IPS DF 6.9 (cell line): ENCODE results near the gene SYT14.
"Not testable (repeated sequence)": the region's sequence is repeated elsewhere in the genome, so short reads cannot be mapped to it uniquely, and the experiment has no call there.

ENCODE experiments used
- DNase-seq: peaks from one replicate; pipeline ENCODE4 v3.0.0-alpha.2; 2013; ENCODE audit warnings: low read depth, low spot score
- H3K27ac ChIP-seq: one replicate; pipeline ENCODE4 v1.5.1; 2013; ENCODE audit warnings: low read length, control low read depth
- H3K27me3 ChIP-seq: 2 replicates; pipeline ENCODE4 v1.6.1; 2013; ENCODE audit warnings: mild to moderate bottlenecking, low read length; ENCODE audit not compliant: control insufficient read depth, insufficient read depth
- H3K36me3 ChIP-seq: 2 replicates; pipeline ENCODE4 v1.6.1; 2013; ENCODE audit warnings: low read length; ENCODE audit not compliant: control insufficient read depth, insufficient read depth
- H3K4me1 ChIP-seq: 2 replicates; pipeline ENCODE4 v1.6.1; 2013; ENCODE audit warnings: low read length; ENCODE audit not compliant: control insufficient read depth, insufficient read depth
- H3K4me3 ChIP-seq: 2 replicates; pipeline ENCODE4 v1.5.1; 2013; ENCODE audit warnings: mild to moderate bottlenecking, low read length
- H3K9me3 ChIP-seq: 2 replicates; pipeline ENCODE4 v1.6.1; 2013; ENCODE audit warnings: low read length, inconsistent platforms; ENCODE audit not compliant: control insufficient read depth, insufficient read depth
- WGBS: extraction: QIAGEN DNeasy Blood & Tissue Kit; methylation state at CpG from one replicate; pipeline ENCODE4 v1.1.7; 2013; ENCODE audit warnings: mixed read lengths, missing lambda C conversion rate; ENCODE audit not compliant: insufficient read length, insufficient coverage; 5-methylcytosine and 5-hydroxymethylcytosine counted together

Gene SYT14

DNA sequence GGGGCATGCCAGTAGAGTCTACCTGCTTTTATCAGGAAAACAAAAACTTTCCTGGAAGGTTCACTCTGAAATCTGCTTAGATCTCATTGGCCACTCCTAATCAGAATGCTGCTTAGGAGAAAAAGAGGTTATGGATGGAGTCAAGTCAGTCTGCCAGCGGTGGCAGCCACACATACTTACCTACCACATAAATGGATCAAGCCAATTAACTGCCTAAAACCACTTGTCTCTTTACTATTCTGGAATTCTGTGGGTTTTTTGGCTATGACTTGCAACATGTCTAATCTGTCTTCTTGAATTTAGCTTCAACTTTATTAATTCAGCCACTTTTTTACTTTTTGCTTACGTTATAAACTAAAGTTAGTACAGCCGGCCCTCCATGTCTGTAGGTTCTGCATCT, 154.3 kb downstream of the SYT14 start:
- Histone ChIP-seq H3K4me3 (no peak overlapping the region), H3K4me1 (no peaks in the 10 kb centered on the region), H3K27ac (no peak overlapping the region), H3K9me3 (no peaks in the 10 kb centered on the region), H3K27me3 (no peaks in the 10 kb centered on the region), H3K36me3 (no peaks in the 10 kb centered on the region)
- no peak for DNase-seq
- WGBS, result no CpG with 5 or more reads among the region's 3 CpGs

DNA sequence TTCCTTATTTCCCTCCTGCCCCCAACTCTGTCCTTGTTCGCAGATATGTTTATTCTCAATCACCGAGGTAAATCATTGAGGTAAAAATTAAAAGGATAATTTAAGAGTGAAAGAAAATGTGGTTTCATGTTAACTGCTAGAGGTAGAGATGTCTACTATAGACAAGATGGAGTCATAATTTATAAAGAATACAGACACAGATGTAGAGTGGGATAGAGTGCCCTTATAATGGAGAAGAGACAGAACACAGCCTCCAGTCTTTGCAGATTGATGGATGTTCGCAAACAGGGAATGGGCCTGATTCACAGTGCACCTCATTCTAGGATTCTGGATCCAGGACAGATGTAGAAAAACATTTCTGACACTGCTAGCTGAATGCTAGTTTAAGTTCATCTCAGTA, 155.4 kb downstream of the SYT14 start:
- Histone ChIP-seq H3K9me3 (no peaks in the 10 kb centered on the region), H3K27me3 (no peaks in the 10 kb centered on the region), H3K4me1 (no peaks in the 10 kb centered on the region), H3K36me3 (no peaks in the 10 kb centered on the region), H3K4me3 (no peak overlapping the region), H3K27ac (no peak overlapping the region)
- WGBS, result 100% methylated on average over 1 of the region's 3 CpGs
- DNase-seq, result no peak

DNA sequence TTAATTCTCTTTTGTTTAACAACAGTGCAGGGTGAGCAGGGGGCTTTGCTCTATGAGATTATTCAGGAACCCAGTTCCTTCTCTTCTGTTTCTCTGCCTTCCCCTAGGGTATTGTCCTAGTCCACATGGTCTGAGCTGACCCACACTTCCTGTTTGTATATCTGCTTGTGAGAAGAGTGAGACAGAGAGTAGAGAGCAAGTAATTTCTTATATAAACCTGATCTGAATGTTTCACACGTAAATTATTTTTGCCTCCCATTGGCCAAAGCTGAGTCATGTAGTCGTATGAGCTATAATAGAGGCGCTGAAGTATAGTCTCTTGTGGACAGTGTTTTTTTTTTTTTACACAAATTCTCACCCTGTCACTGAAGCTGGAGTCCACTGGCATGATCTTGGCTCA, 160.3 kb downstream of the SYT14 start:
- no CpG with 5 or more reads among the region's 3 CpGs for WGBS
- DNase-seq, result no peak

DNA sequence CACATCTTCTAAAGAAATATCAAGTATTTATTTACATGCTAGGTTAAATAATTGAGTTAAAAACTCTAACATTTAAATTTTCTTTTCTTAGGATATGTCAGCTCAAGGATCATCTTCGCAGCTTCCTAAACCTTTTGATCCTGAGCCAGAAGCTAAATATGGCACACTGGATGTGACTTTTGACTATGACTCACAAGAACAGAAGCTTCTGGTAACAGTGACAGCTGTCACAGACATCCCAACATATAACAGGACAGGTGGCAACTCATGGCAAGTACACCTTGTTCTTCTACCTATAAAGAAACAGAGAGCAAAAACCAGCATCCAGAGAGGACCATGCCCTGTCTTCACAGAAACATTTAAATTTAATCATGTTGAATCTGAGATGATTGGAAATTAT, 161.9 kb downstream of the SYT14 start:
- Histone ChIP-seq H3K4me1 (no peaks in the 10 kb centered on the region), H3K4me3 (no peak overlapping the region), H3K9me3 (no peaks in the 10 kb centered on the region), H3K27ac (no peak overlapping the region), H3K27me3 (no peaks in the 10 kb centered on the region), H3K36me3 (no peaks in the 10 kb centered on the region)
- DNase-seq, result no peak
- WGBS, result no CpG with 5 or more reads among the region's 1 CpG

More for the DNA sequence above, 160.3 kb downstream of the SYT14 start:
- Histone ChIP-seq H3K27me3 (no peaks in the 10 kb centered on the region), H3K4me1 (no peaks in the 10 kb centered on the region), H3K36me3 (no peaks in the 10 kb centered on the region), H3K4me3 (no peak overlapping the region), H3K9me3 (no peaks in the 10 kb centered on the region), H3K27ac (no peak overlapping the region)

DNA sequence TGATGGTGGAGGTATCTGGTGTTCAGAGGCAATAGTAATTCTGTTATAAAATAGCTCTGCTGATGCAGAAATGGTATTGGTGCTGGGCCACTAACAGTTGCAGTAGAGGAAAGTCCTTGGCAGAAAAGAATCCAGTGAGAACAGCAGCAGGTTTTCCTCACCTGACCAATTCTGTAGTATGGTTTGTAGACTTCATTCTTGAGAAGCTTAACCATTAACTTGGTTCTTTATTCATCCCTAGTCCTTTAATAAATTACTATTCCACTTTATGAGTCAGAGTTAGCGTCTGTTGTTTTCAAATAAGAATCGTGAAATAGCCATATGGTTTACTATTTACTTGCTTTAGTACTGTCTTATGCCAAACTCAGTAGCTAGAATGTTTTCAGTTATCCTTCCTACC, 166.1 kb downstream of the SYT14 start:
- Histone ChIP-seq H3K9me3 (no peaks in the 10 kb centered on the region), H3K36me3 (no peaks in the 10 kb centered on the region), H3K4me1 (no peaks in the 10 kb centered on the region), H3K27ac (no peak overlapping the region), H3K4me3 (no peak overlapping the region), H3K27me3 (no peaks in the 10 kb centered on the region)
- DNase-seq, result no peak
- no CpG with 5 or more reads among the region's 2 CpGs for WGBS

DNA sequence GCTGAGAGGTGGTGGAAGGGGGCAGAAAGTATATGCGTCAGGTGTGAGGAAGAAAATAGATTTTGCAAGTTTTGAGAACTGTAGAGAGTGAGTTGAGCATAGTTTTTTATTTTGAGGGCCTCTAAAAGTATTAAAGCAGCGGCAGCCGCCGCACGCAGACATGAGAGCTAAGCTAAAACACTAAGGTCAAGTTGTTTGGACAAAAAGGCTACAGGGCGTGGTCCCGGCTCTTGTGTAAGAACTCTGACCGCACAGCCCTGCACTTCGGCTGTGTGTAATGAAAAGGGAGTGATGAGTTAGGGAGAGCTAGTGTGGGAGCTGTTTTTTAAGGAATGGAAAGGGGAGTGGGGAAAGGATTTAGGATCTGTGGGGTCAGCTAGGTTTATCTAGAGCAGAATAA, 174.9 kb downstream of the SYT14 start:
- WGBS, result no CpG with 5 or more reads among the region's 9 CpGs
- not testable (repeated sequence) for H3K27me3 ChIP-seq

DNA sequence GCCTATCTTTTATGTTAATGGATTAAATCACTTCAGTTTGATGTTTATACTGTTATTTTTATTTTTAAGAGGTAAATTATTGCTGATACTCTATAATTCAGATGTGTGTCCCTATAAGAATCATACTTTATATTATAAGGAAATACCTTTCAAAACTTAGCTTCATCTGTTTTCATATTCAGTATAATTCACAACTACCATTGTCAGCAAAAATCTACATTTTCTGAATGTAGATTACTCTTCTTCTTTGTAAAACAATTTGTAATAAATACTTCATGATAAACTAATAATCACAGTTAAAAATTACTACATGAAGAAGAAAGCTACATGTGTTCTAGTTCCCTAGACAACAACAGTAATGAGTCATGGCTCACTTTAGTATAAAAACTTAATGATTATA, 179.2 kb downstream of the SYT14 start:
- Histone ChIP-seq H3K4me3 (no peak overlapping the region), H3K9me3 (peaks cover 1% of the 10 kb centered on the region; the same call in 1 of the 2 replicates), H3K36me3 (no peaks in the 10 kb centered on the region), H3K4me1 (no peaks in the 10 kb centered on the region), H3K27me3 (no peaks in the 10 kb centered on the region), H3K27ac (no peak overlapping the region)
- DNase-seq, result no peak

More for the DNA sequence above, 174.9 kb downstream of the SYT14 start:
- not testable (repeated sequence) for H3K9me3 ChIP-seq, H3K4me3 ChIP-seq, H3K27ac ChIP-seq, H3K4me1 ChIP-seq, DNase-seq, H3K36me3 ChIP-seq

DNA sequence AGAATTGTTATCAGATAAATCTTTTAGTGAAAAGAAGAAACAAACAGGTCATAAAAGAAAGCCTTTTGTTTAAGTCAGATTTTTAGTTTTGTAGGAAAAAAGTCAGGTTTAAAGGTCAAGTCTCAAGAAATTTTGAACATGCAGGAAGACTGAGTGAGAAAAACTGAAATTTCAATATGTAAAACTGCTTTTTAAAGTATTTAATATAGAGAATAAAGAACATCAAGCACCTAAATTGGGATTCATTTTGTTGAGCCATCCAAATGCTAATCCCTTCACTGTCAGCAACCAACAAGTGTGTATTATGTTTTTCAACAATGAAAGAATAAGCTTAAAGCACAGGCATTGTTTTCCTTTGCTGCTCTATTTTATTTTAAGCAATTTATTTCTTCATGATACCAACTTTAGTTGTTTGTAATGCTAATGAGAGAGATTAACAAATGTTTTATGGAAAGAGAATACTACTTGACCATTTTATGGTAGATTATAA, 179.7 kb downstream of the SYT14 start:
- H3K9me3 ChIP-seq, result peaks cover 1% of the 10 kb centered on the region; the same call in 1 of the 2 replicates
- H3K4me3 ChIP-seq, result no peak overlapping the region
- no peak overlapping the region for H3K27ac ChIP-seq
- H3K27me3 ChIP-seq, result no peaks in the 10 kb centered on the region
- H3K36me3 ChIP-seq, result no peaks in the 10 kb centered on the region
- DNase-seq, result no peak
- H3K4me1 ChIP-seq, result no peaks in the 10 kb centered on the region

DNA sequence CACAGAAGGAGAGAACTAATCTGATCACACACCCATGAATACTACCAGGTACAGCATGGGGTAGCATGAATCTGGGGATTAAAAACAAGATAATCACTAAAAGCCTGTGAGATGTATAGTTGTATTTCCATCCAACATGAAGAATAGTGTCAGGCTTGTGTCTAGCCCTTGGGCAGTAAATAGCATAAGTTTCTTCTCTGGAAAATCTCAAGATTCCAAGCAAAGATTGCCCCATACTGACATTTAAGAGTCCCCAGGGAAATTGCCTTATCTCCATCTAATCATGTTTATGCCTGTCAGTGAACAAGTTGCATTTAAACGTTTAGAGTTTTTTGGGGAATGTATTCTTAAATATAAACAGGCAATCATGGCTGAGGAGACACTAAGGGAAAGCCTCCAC, 185.4 kb downstream of the SYT14 start:
- no peaks in the 10 kb centered on the region for H3K9me3 ChIP-seq
- no peaks in the 10 kb centered on the region for H3K36me3 ChIP-seq
- no peak overlapping the region for H3K4me3 ChIP-seq
- no peak overlapping the region for H3K27ac ChIP-seq
- no peaks in the 10 kb centered on the region for H3K27me3 ChIP-seq
- no peaks in the 10 kb centered on the region for H3K4me1 ChIP-seq
- no CpG with 5 or more reads among the region's 1 CpG for WGBS
- no peak for DNase-seq

DNA sequence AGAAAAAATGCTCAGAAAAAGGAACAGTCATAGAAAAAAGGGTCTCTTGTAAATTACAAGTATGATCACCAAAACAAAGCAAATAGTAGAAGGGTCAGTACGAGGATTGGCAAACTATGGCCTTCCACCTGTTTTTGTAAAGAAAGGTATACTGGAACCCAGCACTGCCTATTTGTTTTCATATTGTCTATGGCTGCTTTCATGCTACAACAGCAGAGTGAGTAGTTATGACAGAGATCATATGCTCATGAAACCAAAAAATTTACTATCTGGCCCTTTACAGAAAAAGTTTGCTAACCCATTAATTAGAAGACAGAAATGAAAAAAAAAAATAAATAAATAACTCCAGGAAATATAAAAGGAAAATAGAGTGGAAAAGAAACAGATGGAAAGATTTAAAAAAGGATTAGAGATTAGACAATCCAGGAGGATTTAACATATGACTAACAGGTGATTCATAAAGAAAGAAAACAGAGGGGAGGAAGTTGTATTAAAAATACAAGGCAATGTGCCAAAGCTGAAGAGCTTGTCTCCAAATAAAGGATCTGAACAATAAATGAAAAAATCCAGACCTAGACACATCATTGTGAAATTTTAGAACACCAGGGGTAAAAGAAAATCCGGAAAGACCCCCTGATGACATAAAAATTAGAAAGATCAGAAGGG, 186.0 kb downstream of the SYT14 start:
- H3K4me1 ChIP-seq, result no peaks in the 10 kb centered on the region
- DNase-seq, result no peak
- H3K9me3 ChIP-seq, result no peaks in the 10 kb centered on the region
- no peak overlapping the region for H3K4me3 ChIP-seq
- H3K36me3 ChIP-seq, result no peaks in the 10 kb centered on the region
- no peaks in the 10 kb centered on the region for H3K27me3 ChIP-seq
- WGBS, result no CpG with 5 or more reads among the region's 2 CpGs
- no peak overlapping the region for H3K27ac ChIP-seq

DNA sequence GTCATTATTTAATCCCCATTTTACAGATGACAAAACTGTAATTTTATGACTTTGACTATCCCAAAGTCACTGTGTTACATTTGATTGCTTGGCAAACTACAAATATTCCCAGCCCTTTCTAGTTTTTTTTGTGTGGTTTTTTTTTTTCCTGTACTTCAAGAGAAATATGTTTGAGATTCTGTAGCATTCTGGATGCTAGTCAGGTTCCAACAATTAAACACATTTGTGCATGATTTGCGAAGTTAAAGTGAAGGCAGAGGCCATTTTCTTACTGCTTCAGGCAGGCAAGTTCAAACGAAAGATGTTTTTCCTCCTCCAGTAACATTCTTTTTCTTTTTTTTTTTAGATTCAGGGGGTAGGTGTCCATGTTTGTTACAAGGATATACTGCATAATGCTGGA, 186.7 kb downstream of the SYT14 start:
- no CpG with 5 or more reads among the region's 2 CpGs for WGBS
- no peak for DNase-seq
- Histone ChIP-seq H3K9me3 (no peaks in the 10 kb centered on the region), H3K4me3 (no peak overlapping the region), H3K36me3 (no peaks in the 10 kb centered on the region), H3K27me3 (no peaks in the 10 kb centered on the region), H3K4me1 (no peaks in the 10 kb centered on the region), H3K27ac (no peak overlapping the region)
